GM12892 (cell line): ENCODE data around the gene NME7.

Experiments used
- POLR2A ChIP-seq: IDR thresholded peaks from 2 replicates; pipeline ENCODE4 v1.6.1; 2011; ENCODE audit warnings: low read depth, low read length, control low read depth
- TAF1 ChIP-seq: IDR thresholded peaks from 2 replicates; pipeline ENCODE4 v1.6.1; 2011; ENCODE audit warnings: low read depth, mild to moderate bottlenecking, control low read depth, low read length, borderline replicate concordance

DNA sequence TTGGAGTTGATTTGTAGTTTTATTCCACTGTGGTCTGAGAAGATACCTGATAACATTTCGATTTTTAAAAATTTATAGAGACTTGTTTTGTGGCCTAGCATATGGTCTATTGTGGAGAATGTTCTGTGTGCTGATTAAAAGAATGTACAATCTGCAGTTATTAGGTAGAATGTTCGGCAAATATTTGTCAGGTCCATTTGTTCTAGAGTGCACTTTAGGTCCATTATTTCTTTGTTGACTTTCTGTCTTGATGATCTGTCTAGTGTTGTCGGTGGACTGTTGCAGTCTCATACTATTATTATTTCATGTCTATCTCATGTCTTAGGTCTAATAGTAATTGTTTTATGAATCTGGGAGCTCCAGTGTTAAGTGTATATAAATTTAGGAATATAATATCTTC lies 116.8 kb downstream of the NME7 start:
- TF ChIP-seq POLR2A: no peak
- TF ChIP-seq TAF1: no peak
